Measurements from ENCODE around the gene LTA. TPM values are rescaled to one million over a fixed set of nuclear protein-coding genes. Genes with fewer than 3 reads are reported as not detected.

Gene LTA
- polyA plus RNA-seq, 1 of the 3 experiments (the other 2 are of a cell fraction) = not detected

- peaks cover 57% of the 10 kb centered on the region for H4K20me1 ChIP-seq (ENCODE audit: insufficient read depth)
- no peaks in the 10 kb centered on the region for H3K9me3 ChIP-seq
- H3K4me3 ChIP-seq (ENCODE audit: low read depth in 2 of 2, low read length in 1 of 2) = no peak overlapping the region
- no peak overlapping the region for H3K4me2 ChIP-seq
- no peaks in the 10 kb centered on the region for H3K27me3 ChIP-seq (ENCODE audit: insufficient read depth)
- no peak overlapping the region for H3K9ac ChIP-seq
- H3K27ac ChIP-seq (ENCODE audit: low read depth in 2 of 2, low read length in 1 of 2) = no peak overlapping the region
- ChIA-PET CTCF (interaction anchor here (0.6 to 3.0 kb wide), 5 partner anchors 8 to 66 kb away, joined by 3 to 12 read pairs (median 4); partner anchors contain the start of gene DDX39B), POLR2A (interaction anchor here (1.4 kb wide), 1 partner anchor 9 kb away, joined by 12 read pairs; the partner anchor contains the start of gene DDX39B)
- H2AFZ ChIP-seq (ENCODE audit: low read depth) = no peak overlapping the region
- H3F3A ChIP-seq (replicated peaks; ENCODE audit: insufficient read depth) = peaks cover 28% of the 10 kb centered on the region
- no peak for TF ChIP-seq TCF12 (IDR thresholded peaks at IDR 0.05)
- TF ChIP-seq EZH2phosphoT487 (IDR thresholded peaks at IDR 0.05; ENCODE audit: borderline replicate concordance, low read depth) = no peak
- TF ChIP-seq, protein P1, sequence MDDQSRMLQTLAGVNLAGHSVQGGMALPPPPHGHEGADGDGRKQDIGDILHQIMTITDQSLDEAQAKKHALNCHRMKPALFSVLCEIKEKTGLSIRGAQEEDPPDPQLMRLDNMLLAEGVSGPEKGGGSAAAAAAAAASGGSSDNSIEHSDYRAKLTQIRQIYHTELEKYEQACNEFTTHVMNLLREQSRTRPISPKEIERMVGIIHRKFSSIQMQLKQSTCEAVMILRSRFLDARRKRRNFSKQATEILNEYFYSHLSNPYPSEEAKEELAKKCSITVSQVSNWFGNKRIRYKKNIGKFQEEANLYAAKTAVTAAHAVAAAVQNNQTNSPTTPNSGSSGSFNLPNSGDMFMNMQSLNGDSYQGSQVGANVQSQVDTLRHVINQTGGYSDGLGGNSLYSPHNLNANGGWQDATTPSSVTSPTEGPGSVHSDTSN (IDR thresholded peaks at IDR 0.05) = no peak
- no peak for TF ChIP-seq REST (IDR thresholded peaks at IDR 0.05; ENCODE audit: low read depth, low read length)
- TF ChIP-seq SMC3 (IDR thresholded peaks at IDR 0.05; ENCODE audit: low read depth, low read length) = no peak
- no peak for TF ChIP-seq RFX5 (IDR thresholded peaks at IDR 0.05; ENCODE audit: low read length)
- TF ChIP-seq, protein P2, sequence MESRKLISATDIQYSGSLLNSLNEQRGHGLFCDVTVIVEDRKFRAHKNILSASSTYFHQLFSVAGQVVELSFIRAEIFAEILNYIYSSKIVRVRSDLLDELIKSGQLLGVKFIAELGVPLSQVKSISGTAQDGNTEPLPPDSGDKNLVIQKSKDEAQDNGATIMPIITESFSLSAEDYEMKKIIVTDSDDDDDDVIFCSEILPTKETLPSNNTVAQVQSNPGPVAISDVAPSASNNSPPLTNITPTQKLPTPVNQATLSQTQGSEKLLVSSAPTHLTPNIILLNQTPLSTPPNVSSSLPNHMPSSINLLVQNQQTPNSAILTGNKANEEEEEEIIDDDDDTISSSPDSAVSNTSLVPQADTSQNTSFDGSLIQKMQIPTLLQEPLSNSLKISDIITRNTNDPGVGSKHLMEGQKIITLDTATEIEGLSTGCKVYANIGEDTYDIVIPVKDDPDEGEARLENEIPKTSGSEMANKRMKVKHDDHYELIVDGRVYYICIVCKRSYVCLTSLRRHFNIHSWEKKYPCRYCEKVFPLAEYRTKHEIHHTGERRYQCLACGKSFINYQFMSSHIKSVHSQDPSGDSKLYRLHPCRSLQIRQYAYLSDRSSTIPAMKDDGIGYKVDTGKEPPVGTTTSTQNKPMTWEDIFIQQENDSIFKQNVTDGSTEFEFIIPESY (IDR thresholded peaks at IDR 0.05; ENCODE audit: borderline replicate concordance, low read depth) = no peak
- no peak for TF ChIP-seq RCOR1 (IDR thresholded peaks at IDR 0.05; ENCODE audit: low read length)
- no peak for TF ChIP-seq MXI1 (IDR thresholded peaks at IDR 0.05; ENCODE audit: low read depth, low read length)
- TF ChIP-seq EP300 (IDR thresholded peaks at IDR 0.05; ENCODE audit: borderline replicate concordance in 1 of 2, low read depth in 1 of 2, low read length in 1 of 2) = no peak
- DNase-seq = no peak
- H3K36me3 ChIP-seq (replicated peaks in 1 of 2; ENCODE audit: control insufficient read depth in 1 of 2, insufficient read depth in 2 of 2, low read length in 1 of 2) = peaks cover 66 to 73% of the 10 kb centered on the region in 2 experiments
- WGBS (ENCODE audit: low lambda C conversion rate) = 88% methylated on average over 9 of the region's 9 CpGs
- peaks cover 29% of the 10 kb centered on the region for H3K79me2 ChIP-seq (ENCODE audit: insufficient read depth)
- no peaks in the 10 kb centered on the region for H3K4me1 ChIP-seq (ENCODE audit: control insufficient read depth in 1 of 2, insufficient read depth in 2 of 2, low read depth in 1 of 2, low read length in 1 of 2)
- no peaks in the 10 kb centered on the region for H3K9me2 ChIP-seq
Measured at GRCh38 chr6:31531771-31532643, 40.1 kb upstream of the LTA start.
